Nephron (organoid): ENCODE results near the gene TRIM65.

Source experiments
- H3K27ac Mint-ChIP-seq, 3 experiments: 2 replicates each; pipeline ENCODE4 v1.8.0; 2020; ENCODE audit warnings: mixed read lengths in 3 of 3, mild to moderate bottlenecking in 2 of 3, moderate library complexity in 1 of 3
- H3K27me3 Mint-ChIP-seq: 2 replicates; pipeline ENCODE4 v1.8.0; 2021; ENCODE audit warnings: low read depth, mild to moderate bottlenecking, moderate library complexity, mixed read lengths
- H3K36me3 Mint-ChIP-seq: 2 replicates; pipeline ENCODE4 v1.8.0; 2020; ENCODE audit warnings: low read depth, mixed read lengths
- H3K4me1 Mint-ChIP-seq: 2 replicates; pipeline ENCODE4 v1.8.0; 2020; ENCODE audit warnings: mixed read lengths
- H3K4me3 Mint-ChIP-seq, 3 experiments: 2 replicates each; pipeline ENCODE4 v1.8.0; 2020; ENCODE audit warnings: mild to moderate bottlenecking in 3 of 3, mixed read lengths in 3 of 3, moderate library complexity in 2 of 3
- H3K9me3 Mint-ChIP-seq: 2 replicates; pipeline ENCODE4 v1.8.0; 2020; ENCODE audit warnings: mixed read lengths
- TF ChIP-seq, protein P1 (sequence below), 3 experiments: fragments of 200-600 bp; sonication (generic); IDR thresholded peaks; one replicate each; pipeline ENCODE4 v1.5.0; 2021; ENCODE audit warnings: antibody characterized with exemption in 3 of 3; ENCODE audit not compliant: unreplicated experiment in 3 of 3

Gene TRIM65

GRCh38 chr17:75927286-75927922 is 30.7 kb upstream of the TRIM65 start:
- no peaks in the 10 kb centered on the region for H3K27me3 Mint-ChIP-seq
- no peak overlapping the region for H3K27ac Mint-ChIP-seq
- peaks cover 5% of the 10 kb centered on the region for H3K36me3 Mint-ChIP-seq
- H3K4me3 Mint-ChIP-seq: no peak overlapping the region
- H3K4me1 Mint-ChIP-seq: no peaks in the 10 kb centered on the region
- TF ChIP-seq, protein P1, sequence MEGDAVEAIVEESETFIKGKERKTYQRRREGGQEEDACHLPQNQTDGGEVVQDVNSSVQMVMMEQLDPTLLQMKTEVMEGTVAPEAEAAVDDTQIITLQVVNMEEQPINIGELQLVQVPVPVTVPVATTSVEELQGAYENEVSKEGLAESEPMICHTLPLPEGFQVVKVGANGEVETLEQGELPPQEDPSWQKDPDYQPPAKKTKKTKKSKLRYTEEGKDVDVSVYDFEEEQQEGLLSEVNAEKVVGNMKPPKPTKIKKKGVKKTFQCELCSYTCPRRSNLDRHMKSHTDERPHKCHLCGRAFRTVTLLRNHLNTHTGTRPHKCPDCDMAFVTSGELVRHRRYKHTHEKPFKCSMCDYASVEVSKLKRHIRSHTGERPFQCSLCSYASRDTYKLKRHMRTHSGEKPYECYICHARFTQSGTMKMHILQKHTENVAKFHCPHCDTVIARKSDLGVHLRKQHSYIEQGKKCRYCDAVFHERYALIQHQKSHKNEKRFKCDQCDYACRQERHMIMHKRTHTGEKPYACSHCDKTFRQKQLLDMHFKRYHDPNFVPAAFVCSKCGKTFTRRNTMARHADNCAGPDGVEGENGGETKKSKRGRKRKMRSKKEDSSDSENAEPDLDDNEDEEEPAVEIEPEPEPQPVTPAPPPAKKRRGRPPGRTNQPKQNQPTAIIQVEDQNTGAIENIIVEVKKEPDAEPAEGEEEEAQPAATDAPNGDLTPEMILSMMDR (IDR thresholded peaks at IDR 0.05; ENCODE audit: unreplicated experiment in 3 of 3): peak in 1 of 3 experiments; percentile 31
- no peaks in the 10 kb centered on the region for H3K9me3 Mint-ChIP-seq

DNA sequence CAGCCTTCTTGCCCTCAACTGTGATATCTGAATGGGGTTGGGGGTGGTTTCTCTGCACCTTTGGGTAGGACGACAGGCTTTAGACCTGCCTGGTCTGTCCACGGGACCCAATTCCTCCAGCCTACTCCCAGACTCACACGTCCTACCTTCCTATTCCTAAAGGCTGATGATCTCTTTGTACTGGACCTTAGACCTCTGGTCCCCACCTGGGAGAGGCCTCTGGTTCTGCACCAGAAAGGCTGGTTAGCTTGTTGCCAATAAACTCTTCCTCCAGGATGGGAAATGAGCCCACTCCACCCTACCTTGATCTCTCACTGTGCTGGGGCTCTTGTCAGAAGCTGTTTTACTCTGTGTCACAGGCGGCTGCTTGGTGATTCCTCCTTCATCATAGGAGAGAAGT is 29.7 kb upstream of the TRIM65 start:
- TF ChIP-seq, protein P1 (IDR thresholded peaks at IDR 0.05; ENCODE audit: unreplicated experiment in 3 of 3): no peak

GRCh38 chr17:75925912-75926311 is 29.2 kb upstream of the TRIM65 start:
- H3K4me3 Mint-ChIP-seq: no peak overlapping the region
- TF ChIP-seq, protein P1 (IDR thresholded peaks at IDR 0.05; ENCODE audit: unreplicated experiment in 3 of 3): no peak
- H3K36me3 Mint-ChIP-seq: peaks cover 5% of the 10 kb centered on the region
- no peak overlapping the region for H3K27ac Mint-ChIP-seq
- no peaks in the 10 kb centered on the region for H3K27me3 Mint-ChIP-seq
- no peaks in the 10 kb centered on the region for H3K4me1 Mint-ChIP-seq
- H3K9me3 Mint-ChIP-seq: no peaks in the 10 kb centered on the region

More for the DNA sequence above, 29.7 kb upstream of the TRIM65 start:
- Mint-ChIP-seq H3K27me3 (no peaks in the 10 kb centered on the region), H3K9me3 (no peaks in the 10 kb centered on the region), H3K36me3 (peaks cover 5% of the 10 kb centered on the region), H3K4me3 (no peak overlapping the region), H3K4me1 (no peaks in the 10 kb centered on the region), H3K27ac (no peak overlapping the region)

DNA sequence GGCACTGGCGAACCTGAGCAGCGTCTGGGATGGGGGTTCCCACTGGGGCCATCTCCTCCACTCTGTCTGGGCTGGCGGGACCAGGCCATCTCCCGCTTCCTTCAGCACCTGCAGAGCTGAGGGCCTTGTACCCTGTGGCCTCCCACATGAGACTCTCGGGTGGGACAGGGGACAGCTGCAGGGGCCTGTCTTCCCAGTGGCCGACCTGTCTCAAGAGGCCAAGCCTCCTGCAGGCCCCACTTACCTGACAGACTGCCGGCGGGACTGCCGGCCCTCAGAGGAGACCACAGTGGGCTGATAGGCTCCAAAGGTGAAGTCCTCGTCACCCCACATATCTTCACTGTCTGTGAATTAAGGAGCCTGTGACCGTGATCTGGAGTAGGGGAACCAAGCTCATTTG is 28.4 kb upstream of the TRIM65 start:
- H3K36me3 Mint-ChIP-seq: peaks cover 5% of the 10 kb centered on the region
- H3K27me3 Mint-ChIP-seq: no peaks in the 10 kb centered on the region
- H3K9me3 Mint-ChIP-seq: no peaks in the 10 kb centered on the region
- H3K4me1 Mint-ChIP-seq: no peaks in the 10 kb centered on the region
- H3K27ac Mint-ChIP-seq: no peak overlapping the region
- no peak overlapping the region for H3K4me3 Mint-ChIP-seq
- TF ChIP-seq, protein P1 (IDR thresholded peaks at IDR 0.05; ENCODE audit: unreplicated experiment in 3 of 3): no peak

GRCh38 chr17:75922963-75923874 is 26.5 kb upstream of the TRIM65 start:
- no peak overlapping the region for H3K27ac Mint-ChIP-seq
- TF ChIP-seq, protein P1 (IDR thresholded peaks at IDR 0.05; ENCODE audit: unreplicated experiment in 3 of 3): no peak
- H3K4me3 Mint-ChIP-seq: no peak overlapping the region
- H3K36me3 Mint-ChIP-seq: peaks cover 5% of the 10 kb centered on the region
- no peaks in the 10 kb centered on the region for H3K27me3 Mint-ChIP-seq
- no peaks in the 10 kb centered on the region for H3K4me1 Mint-ChIP-seq
- H3K9me3 Mint-ChIP-seq: no peaks in the 10 kb centered on the region
